Measurements from ENCODE around the gene PROS1. TPM values are rescaled to one million over a fixed set of nuclear protein-coding genes. Genes with fewer than 3 reads are reported as not detected.

The PROS1 gene
- total and polyA plus RNA-seq, 10 of the 15 experiments (the other 5 are each of a cell fraction or from before 2014, with no cell fraction given) = 0.10 TPM; not detected in 9

GRCh38 chr3:93979850-93980676 lies 6.4 kb upstream of the PROS1 start, which contains the start of gene ARL13B (continued):
- TF ChIP-seq ZNF687 (IDR thresholded peaks at IDR 0.05) (no peak), NFXL1 (IDR thresholded peaks at IDR 0.05; ENCODE audit: borderline replicate concordance) (no peak), POLR2A (IDR thresholded peaks at IDR 0.05; ENCODE audit: low read depth, low read length) (peak; percentile 88), ZSCAN29 (IDR thresholded peaks at IDR 0.05) (no peak), CUX1 (IDR thresholded peaks at IDR 0.05; ENCODE audit: insufficient replicate concordance, low read depth, low read length) (no peak), SMARCA5 (IDR thresholded peaks at IDR 0.05) (no peak), SP1 (IDR thresholded peaks at IDR 0.05; ENCODE audit: low read depth, low read length) (peak; percentile 97), BMI1 (IDR thresholded peaks at IDR 0.05; ENCODE audit: borderline replicate concordance) (peak; percentile 94), E2F8 (IDR thresholded peaks at IDR 0.05; ENCODE audit: low read depth, partially characterized antibody) (no peak), ATF3 (IDR thresholded peaks at IDR 0.05; ENCODE audit: borderline replicate concordance, extremely low read depth, low read depth, low read length) (no peak), IRF4 (IDR thresholded peaks at IDR 0.05; ENCODE audit: low read depth, low read length) (no peak), BCL3 (IDR thresholded peaks at IDR 0.05; ENCODE audit: borderline replicate concordance, insufficient read depth, low read depth, low read length, poor library complexity, severe bottlenecking) (no peak)

Data from GM12878 (cell line).